Skeletal muscle cell (primary cell): Measurements from ENCODE around the gene RBBP5.
"Not testable (repeated sequence)": the region's sequence is repeated elsewhere in the genome, so short reads cannot be mapped to it uniquely, and the experiment has no call there.

Experiments
- DNase-seq: peaks from one replicate; pipeline ENCODE4 v3.0.0-alpha.2; 2010; ENCODE audit warnings: low read depth
- H3K4me3 ChIP-seq: 2 replicates; pipeline ENCODE4 v1.5.1; 2011; ENCODE audit warnings: low read depth, mild to moderate bottlenecking, control low read depth, low read length, moderate library complexity

RBBP5 gene, protein sequence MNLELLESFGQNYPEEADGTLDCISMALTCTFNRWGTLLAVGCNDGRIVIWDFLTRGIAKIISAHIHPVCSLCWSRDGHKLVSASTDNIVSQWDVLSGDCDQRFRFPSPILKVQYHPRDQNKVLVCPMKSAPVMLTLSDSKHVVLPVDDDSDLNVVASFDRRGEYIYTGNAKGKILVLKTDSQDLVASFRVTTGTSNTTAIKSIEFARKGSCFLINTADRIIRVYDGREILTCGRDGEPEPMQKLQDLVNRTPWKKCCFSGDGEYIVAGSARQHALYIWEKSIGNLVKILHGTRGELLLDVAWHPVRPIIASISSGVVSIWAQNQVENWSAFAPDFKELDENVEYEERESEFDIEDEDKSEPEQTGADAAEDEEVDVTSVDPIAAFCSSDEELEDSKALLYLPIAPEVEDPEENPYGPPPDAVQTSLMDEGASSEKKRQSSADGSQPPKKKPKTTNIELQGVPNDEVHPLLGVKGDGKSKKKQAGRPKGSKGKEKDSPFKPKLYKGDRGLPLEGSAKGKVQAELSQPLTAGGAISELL

DNA sequence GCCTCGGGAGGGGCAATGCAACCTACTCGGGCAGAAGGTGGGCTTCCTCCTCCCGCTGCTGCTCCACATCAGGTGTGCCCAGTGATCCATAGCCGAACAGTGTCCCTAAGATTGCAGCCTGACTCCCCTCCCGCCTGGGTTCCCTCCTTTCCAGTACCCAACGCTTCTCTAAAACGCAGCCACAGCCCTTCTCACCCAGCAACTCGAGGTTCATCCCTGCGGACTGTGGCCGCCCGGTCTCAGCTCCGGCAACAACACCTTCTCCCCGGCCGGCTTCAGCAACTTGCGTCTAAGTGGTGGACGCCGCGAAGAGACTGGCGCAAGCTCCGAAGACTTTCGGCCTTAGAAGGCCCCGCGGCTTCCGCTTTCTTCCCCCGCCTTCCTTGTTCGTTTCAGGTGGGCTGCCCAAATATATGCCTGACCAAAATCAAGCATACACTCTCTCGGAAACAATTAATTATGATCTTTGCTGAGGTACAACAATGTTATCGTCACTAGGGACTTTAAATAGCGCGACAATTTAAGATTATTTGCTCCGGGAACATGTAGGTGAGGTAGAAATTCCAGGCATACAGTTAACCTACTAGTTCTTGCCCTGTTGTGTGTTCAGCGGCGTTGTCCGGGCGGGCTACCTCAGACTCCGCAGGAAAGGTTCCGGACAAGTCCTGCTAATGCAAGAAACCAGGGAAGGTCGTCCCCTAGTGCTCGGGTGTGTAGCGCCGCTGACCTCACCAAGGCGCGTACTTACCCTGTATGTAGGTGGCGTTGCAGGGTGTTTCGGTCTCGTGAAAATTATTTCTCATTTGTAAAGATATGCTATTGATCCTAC is at the start of gene RBBP5:
RBBP5 (minus strand) TSS at position 319 of the 829 bp plus-strand sequence; CDS start at position 214, 105 bp downstream.
- DNase-seq, result peak; percentile 95
- peak within 1 kb of the TSS; percentile 91 for H3K4me3 ChIP-seq

DNA sequence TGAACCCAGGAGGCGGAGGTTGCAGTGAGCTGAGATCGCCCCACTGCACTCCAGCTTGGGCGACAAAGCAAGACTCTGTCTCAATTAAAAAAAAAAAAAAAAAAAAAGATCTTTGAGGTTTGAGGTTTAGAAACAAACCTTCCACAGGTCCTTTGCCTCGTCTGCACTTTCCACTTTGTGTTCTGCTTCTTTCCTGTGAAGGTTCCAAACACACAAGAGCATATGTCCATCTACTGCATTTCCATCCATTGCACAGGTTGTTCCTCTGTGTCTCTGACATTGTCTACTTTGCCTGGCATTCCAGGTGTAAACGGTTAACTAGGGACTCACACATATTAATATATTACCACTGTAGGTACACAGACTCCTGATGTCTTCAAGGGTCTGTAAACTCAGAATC is 49.6 kb upstream of the RBBP5 start:
- no peak for DNase-seq
- no peak overlapping the region for H3K4me3 ChIP-seq

DNA sequence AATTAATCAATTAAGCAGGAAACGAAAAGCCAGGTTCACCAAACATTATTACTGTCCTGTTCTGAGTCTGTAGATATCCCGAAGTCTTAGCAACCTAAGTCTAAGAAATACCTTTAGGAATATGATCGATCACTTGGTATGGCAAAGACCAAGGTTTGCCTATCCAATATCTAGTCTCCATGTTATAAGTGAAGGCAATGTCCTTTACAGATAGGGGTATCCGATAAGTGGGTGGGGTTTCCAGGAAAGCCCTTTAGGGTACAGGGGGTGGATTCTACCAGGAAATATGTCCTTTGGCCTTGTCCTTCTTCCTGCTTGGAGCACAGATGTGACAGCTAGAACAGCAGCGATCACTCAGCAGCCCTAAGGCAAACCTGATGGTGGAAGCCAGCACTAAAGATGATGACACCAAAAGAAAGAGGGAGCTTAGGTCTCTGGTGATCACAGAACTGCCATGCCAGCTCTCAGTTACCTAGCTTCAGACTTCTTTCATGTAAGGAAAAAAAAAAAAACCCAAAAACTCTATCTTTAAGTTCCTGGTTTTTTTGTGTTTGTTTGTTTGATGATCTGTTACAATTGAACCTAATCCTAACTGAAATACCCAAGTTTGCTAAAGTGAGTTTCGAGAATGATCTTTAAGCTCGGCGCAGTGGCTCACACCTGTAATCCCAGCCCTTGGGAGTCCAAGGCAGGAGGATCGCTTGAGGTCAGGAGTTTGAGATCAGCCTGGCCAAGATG is 48.9 kb upstream of the RBBP5 start:
- H3K4me3 ChIP-seq, result no peak overlapping the region
- no peak for DNase-seq

DNA sequence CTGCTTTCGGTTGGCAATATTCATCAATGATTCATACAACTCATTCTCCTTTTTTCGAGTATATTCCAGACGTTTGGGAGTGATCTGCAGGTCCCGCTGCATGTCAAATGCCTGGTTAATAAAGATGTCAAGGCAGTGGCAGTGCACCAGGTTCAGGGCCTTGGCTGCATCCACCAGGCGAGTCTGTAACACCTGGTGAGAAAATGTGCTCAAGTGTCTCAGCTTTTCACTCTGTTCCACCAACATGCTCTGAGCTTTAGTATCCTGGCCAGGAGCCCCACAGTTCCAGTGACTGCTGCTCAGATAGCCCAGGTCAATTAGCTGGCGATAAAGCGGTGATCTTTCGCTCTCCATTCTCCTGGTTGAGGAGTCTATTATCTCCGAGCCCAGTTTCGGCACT is 47.5 kb upstream of the RBBP5 start:
- no peak overlapping the region for H3K4me3 ChIP-seq
- no peak for DNase-seq

DNA sequence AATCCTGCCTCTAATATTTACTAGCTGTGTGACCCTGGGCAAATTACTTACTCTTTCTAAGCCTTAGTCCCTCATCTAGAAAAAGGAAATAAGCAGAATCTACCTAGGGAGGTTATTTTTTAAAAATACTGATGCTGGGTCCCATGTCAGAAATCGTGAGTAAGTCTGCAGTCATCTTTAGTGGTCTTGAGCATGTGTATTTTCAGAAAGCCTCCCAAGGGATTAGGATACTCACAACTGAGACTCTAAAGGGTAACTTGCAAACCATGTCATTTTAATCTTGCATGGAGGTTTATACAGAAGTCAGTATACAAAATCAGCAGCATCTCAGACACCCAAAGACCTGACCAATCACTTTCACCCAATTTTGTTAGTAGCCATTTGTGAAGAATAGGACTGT is 46.5 kb upstream of the RBBP5 start:
- peak; percentile 30 for DNase-seq
- H3K4me3 ChIP-seq, result no peak overlapping the region

DNA sequence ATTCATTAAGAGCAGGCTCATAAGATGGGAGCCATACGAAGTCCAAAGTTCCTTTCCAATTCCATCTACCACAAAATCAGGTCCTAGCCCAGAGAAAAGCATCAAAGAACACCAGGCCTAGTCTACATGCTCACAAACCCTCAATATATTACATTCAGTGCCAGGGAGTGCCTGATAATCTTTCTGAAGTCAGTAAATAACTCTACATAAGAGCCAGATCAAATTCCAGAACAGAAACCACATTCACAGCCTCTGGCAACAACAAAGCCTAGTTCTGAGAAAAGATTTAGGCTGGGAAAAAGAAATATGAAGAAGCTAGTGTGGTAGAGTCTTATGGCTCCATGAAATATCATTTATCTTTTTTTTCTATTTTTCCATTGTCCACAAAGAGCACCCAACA is 40.5 kb upstream of the RBBP5 start:
- DNase-seq, result no peak

DNA sequence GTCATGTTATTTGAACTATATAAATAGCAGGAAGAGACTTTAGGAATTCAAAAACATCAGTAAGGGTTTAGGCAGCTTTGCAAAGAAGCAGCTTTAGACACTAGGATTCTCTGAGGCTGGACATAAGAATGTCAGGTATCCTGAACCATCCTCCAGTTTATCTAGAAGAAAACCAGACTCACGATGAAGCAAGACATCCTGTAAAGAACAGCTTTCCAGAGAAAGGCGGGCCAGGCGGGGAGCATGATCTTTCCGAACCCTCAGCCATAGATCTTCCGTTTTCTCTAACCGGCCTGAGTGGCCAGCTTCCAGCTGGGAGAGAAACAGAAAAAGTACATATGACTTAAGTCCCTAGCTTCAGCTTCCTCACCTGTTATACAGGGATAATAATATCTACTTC is 39.3 kb upstream of the RBBP5 start:
- DNase-seq, result no peak
- no peak overlapping the region for H3K4me3 ChIP-seq

More for the DNA sequence above, 40.5 kb upstream of the RBBP5 start:
- H3K4me3 ChIP-seq, result no peak overlapping the region

DNA sequence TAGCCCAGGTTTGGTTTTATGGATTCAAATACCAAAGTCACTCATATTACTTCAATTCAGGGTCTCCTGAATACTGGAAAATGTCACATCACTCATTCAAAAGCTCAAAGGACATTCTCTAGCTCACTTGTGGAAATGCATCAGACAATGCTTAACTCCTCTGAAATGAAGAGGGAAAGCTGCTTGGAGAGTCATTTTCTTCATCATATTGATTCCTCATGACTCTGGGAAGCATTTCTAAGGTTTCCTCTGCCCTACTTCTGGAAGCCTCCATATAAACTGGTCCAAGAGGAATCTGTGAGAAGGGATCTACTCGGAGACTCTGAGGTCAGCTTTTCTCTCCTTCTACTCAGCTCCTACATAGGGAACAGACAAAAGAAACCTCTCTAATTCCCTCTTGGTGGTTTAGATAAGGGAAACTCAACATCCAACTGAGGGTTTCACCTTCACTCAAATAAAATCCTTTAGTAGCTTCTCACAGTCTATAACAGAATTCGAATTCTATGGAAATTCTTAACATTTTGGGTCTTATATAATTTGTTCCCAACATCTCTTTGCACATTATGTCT is 36.4 kb upstream of the RBBP5 start:
- no peak for DNase-seq
- H3K4me3 ChIP-seq, result no peak overlapping the region

DNA sequence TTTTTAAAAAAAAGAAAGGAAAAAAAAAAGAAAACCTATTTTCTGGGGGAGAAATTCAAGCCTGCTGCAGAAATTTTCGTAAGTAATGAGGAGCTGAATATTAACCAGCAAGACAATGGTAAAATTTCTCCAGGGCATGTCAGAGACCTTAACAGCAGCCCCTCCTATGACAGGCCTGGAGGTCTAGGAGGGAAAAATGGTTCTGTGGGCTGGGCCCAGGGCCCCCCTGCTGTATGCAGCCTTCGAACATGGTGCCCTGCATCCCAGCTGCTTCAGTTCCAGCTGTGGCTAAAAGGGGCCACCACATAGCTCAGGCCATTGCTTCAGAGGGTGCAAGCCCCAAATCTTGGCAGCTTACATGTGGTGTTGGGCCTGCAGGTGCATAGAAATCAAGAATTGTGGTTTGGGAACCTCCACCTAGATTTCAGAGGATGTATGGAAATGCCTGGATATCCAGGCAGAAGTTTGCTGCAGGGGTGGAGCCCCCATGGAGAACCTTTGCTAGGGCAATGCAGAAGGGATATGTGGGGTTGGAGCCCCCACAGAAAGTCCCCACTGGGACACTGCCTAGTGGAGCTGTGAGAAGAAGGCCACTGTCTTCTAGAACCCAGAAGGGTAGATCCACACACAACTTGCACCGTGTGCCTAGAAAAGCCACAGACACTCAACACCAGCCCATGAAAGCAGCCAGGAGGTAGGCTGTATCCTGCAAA is 34.0 kb upstream of the RBBP5 start:
- H3K4me3 ChIP-seq, DNase-seq: not testable (repeated sequence)

DNA sequence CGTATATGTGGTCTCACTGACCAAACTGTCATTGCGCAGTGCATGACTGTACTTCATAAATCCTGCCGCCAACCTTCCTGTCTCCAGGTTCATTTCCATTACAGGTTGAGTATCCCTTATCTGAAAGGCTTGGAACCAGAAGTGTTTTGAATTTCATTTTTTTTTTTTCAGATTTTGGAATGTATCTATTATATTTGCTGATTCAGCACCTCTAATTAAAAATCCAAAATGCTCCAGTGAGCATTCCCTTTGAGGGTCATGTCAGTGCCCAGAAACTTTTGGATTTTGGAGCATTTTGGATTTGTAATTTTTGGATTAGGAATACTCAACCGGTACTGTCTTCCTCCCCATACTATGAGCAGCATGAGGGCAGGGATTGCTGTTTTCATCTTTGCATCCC is 30.7 kb upstream of the RBBP5 start:
- H3K4me3 ChIP-seq, result no peak overlapping the region
- DNase-seq, result no peak

DNA sequence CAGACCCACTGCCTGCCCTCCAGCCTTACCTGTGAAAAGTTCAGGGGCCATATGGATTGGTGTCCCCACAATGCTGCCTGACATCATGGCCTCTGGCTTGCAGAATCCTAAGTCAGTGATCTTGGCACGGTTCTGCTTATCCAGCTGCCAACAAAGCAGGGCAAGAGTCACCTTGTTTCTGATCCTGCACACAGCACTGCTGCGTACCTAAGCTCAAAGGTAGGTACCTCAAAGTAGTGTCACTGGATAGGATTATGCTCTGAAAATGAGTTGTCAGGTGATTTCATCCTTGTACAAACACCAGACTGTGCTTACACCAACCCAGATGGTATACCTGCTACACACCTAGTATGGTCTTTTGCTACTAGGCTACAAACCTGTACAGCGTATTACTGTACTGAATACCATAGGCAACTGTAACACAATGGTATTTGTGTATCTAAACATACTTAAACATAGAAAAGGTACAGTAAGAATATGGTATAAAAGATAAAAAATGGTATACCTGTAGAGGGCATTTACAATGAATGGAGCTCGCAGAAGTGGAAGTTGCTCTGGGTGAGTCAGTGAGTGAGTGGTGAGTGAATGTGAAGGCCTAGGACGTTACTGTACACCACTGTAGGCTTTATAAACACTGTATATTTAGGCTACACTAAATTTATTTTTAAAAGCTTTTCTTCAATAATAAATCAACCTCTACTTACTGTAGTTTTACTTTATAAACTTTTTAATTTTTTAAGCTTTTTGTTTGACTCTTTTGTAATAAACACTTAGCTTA is 29.1 kb upstream of the RBBP5 start:
- H3K4me3 ChIP-seq, result no peak overlapping the region
- no peak for DNase-seq

DNA sequence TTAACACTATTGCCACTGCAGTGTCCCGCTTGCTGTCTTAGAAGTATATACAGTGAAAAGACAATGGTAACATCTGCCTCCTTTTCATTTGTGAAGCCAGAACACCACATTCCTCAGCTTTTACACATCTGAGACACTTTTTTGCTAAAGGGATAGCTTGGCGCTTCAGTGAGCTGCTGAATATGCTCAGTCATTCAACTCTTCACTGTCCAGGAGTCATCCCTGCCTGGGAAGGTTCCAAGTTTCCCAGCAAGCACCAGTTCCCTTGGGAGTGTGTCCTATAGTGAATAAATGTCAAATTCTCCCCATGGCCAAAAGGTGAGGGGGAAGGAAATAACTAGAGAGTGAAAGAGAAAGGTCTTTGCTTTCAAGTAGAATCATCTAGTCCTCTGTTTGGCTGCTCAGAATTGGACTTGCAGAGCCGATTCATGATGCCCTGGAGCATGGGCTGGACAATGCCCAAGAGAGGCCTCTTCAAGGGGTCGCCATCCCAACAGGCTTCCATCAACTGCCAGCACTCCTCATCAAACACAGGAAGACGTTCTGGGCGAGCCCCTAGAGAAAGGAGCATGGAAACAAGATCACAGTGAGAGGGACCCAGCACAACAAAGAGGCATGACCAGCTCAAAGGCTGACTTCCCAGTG is 25.5 kb upstream of the RBBP5 start:
- H3K4me3 ChIP-seq, result no peak overlapping the region
- peak; percentile 42 for DNase-seq

DNA sequence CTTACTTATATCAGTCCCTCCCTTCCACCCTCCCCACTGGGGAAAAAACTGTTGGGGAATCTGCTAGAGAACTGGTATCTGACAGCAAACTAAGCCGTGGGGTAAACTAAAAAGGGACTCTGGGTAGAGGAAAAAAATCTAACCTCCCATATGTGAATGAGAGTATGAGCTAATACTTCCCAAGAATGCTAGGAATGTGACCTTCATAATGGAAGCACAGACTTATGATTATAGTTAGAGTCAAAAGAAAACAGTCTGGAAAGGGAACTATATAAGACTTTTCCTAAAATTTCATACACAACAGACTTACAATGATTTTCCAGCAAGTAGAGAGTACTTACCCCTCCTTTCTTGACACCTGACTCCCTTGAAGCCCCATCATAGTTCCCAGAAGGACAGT is 23.0 kb upstream of the RBBP5 start:
- no peak overlapping the region for H3K4me3 ChIP-seq
- DNase-seq, result no peak

DNA sequence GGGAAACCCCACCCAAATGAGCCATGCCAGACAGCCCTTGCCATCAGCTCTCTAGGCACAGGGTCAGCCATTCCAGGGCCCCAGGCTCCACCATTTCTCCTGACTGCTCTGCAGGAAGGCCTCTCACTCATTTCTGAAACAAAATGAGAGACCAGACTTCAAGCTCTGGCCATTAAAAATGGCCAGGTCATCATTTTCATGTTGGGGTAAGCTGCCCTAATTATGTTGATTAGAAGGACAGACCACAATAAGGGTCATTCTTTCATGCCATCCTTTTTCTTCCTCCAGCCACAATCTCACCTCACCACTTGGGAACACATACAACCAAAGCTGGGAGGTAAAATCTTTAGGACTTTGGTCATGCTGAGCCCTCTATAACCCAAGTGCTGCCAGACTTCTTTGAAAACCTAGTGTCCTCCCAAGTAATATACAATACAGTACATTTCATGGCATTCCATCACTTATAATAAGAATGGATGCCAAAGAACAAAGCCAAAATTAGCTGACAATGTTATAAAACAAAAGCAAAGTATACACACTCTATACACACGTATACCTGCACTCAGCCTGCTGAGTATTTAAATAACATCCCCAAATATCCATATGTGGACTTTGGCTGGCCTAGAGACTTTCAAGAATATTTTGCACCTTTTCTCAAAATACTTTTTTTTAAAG is 22.4 kb upstream of the RBBP5 start:
- no peak overlapping the region for H3K4me3 ChIP-seq
- DNase-seq, result no peak

DNA sequence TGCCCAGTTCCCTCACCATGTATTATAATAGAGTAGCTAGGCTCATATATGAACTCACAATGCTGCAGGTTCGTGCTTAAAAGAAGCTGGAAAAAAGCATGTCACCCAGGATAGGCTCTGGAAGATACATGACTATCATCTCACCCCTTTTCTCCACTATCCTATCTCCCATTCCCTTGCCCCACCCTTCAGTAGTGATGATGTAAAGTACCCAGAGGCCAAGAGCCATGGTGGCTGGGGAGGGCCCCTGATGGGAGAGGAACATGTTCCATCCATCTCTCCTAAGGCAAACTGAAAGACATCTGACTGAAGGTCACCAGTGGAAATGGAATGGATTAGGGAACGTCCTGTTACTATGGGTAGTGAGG is 20.3 kb upstream of the RBBP5 start:
- H3K4me3 ChIP-seq, result no peak overlapping the region
- DNase-seq, result no peak

DNA sequence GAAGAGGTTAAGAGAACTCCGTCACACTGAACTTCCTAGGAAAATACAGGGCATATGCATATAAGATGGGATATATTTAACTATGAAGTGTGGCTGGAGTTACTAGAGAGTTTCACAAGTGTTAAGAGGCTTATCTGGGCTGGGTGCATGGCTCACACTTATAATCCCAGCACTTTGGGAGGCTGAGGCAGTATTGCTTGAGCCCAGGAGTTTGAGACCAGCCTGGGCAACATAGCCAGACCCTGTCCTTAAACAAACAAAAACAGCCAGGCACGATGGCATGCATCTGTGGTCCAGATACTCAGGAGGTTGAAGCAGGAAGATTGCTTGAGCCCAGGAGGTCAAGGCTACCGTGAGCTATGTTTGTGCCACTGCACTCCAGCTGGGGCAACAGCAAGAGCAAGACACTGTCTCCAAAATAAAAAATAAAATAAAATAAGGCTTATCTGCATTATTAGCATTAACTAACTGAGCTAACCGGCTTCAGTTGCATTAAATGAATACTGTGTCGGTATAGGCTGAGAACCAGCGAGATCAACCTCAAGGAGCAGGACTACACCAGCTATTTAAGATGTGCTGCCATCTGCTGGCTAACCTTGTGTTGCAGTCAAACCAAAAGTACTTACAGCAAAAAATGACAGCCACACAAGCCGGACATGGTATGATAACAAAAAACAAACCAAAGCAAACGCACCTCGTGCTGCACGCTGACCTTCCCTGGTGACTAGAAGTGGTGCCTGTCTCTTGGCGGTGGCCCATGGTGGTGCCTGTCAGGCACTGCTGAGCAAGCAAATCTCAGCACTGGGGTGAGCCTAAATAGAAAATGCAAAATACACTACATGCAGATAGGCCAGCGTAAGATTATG is 19.7 kb upstream of the RBBP5 start:
- DNase-seq, result peak; percentile 39
- H3K4me3 ChIP-seq, result no peak overlapping the region
